Suprapubic skin (tissue), 4 donors: ENCODE data around the gene USP32. TPM values are rescaled to one million over a fixed set of nuclear protein-coding genes. Genes with fewer than 3 reads are reported as not detected.
A peak's percentile ranks its signal among the peaks of the same experiment; 100 is the strongest.
"Not testable (repeated sequence)": the region's sequence is repeated elsewhere in the genome, so short reads cannot be mapped to it uniquely, and the experiment has no call there.

Source experiments
- DNase-seq, 2 donors: peaks; one replicate each; pipeline ENCODE4 v3.0.0-alpha.2; 2019; ENCODE audit warnings: low spot score in 2 of 2
- H3K27ac ChIP-seq: fragments of 200-600 bp; sonication (generic); one replicate; pipeline ENCODE4 v1.5.1; 2019
- H3K27me3 ChIP-seq: fragments of 200-600 bp; sonication (generic); one replicate; pipeline ENCODE4 v1.5.1; 2019
- H3K36me3 ChIP-seq: fragments of 200-600 bp; sonication (generic); one replicate; pipeline ENCODE4 v1.5.1; 2019
- H3K4me1 ChIP-seq: fragments of 200-600 bp; sonication (generic); one replicate; pipeline ENCODE4 v1.5.1; 2019
- H3K4me3 ChIP-seq: fragments of 200-600 bp; sonication (generic); one replicate; pipeline ENCODE4 v1.5.1; 2019; ENCODE audit warnings: mild to moderate bottlenecking
- H3K9me3 ChIP-seq: fragments of 200-600 bp; sonication (generic); one replicate; pipeline ENCODE4 v1.5.1; 2019
- CTCF ChIP-seq, 2 donors: fragments of 200-600 bp in 1 of 2; fragments of 450-650 bp in 1 of 2; sonication (generic) in 1 of 2; IDR thresholded peaks; one replicate each; pipeline ENCODE4 v1.5.1; 2016 to 2019; ENCODE audit warnings: antibody characterized with exemption in 2 of 2, mild to moderate bottlenecking in 1 of 2, moderate library complexity in 1 of 2
- EP300 ChIP-seq: sonication (generic); formaldehyde crosslinking; IDR thresholded peaks from one replicate; pipeline ENCODE4 v1.6.1; 2017; ENCODE audit warnings: antibody characterized with exemption
- POLR2A ChIP-seq, 2 donors: fragments of 450-650 bp; IDR thresholded peaks; one replicate each; pipeline ENCODE4 v1.6.1; 2017; ENCODE audit warnings: antibody characterized with exemption in 2 of 2, mild to moderate bottlenecking in 2 of 2, moderate library complexity in 2 of 2
- POLR2AphosphoS5 ChIP-seq, 3 donors: sonication (generic); formaldehyde crosslinking; IDR thresholded peaks; one replicate each; pipeline ENCODE4 v1.6.1; 2017; ENCODE audit warnings: antibody characterized with exemption in 3 of 3
- WGBS: methylation state at CpG from one replicate; pipeline ENCODE4 v1.1.5; 2018; 5-methylcytosine and 5-hydroxymethylcytosine counted together
- total RNA-seq, 4 donors: library from RNA; depleted of rRNA; stranded (reverse); fragments of >200 nt; gene quantifications; one replicate each; pipeline ENCODE4 v1.1.0, GENCODE V29; 2016

The USP32 gene
- total RNA-seq, 4 donors from 2014 or later: 58.3 to 74.5 (median 62.0) TPM

GRCh38 chr17:60231234-60231633 is 160.7 kb downstream of the USP32 start:
- Histone ChIP-seq H3K4me3 (no peak overlapping the region), H3K4me1 (no peaks in the 10 kb centered on the region), H3K9me3 (no peaks in the 10 kb centered on the region), H3K27ac (no peak overlapping the region), H3K27me3 (no peaks in the 10 kb centered on the region), H3K36me3 (peaks cover 24% of the 10 kb centered on the region)
- DNase-seq: no peak
- WGBS: 90% methylated on average over 4 of the region's 4 CpGs
- TF ChIP-seq CTCF (IDR thresholded peaks at IDR 0.05) (peak in 1 of 2 donors; percentile 23), EP300 (no peak)

- no peak overlapping the region for H3K4me3 ChIP-seq
- DNase-seq: no peak
- no peak for TF ChIP-seq EP300
- no peak for TF ChIP-seq CTCF (IDR thresholded peaks at IDR 0.05)
- no peak for TF ChIP-seq POLR2A (IDR thresholded peaks at IDR 0.05)
- TF ChIP-seq POLR2AphosphoS5 (IDR thresholded peaks at IDR 0.05): no peak
- WGBS: 90% methylated on average over 3 of the region's 3 CpGs
- H3K36me3 ChIP-seq: peaks cover 24% of the 10 kb centered on the region
- H3K9me3 ChIP-seq: no peaks in the 10 kb centered on the region
- no peaks in the 10 kb centered on the region for H3K4me1 ChIP-seq
- no peaks in the 10 kb centered on the region for H3K27me3 ChIP-seq
- no peak overlapping the region for H3K27ac ChIP-seq
These were observed 161.6 kb downstream of the USP32 start for GRCh38 chr17:60230358-60230757.

- TF ChIP-seq POLR2AphosphoS5 (IDR thresholded peaks at IDR 0.05) (no peak), EP300 (no peak), POLR2A (IDR thresholded peaks at IDR 0.05) (no peak), CTCF (IDR thresholded peaks at IDR 0.05) (no peak)
- WGBS: 87% methylated on average over 3 of the region's 3 CpGs
- H3K4me3 ChIP-seq: no peak overlapping the region
- H3K4me1 ChIP-seq: no peaks in the 10 kb centered on the region
- DNase-seq: no peak
- no peaks in the 10 kb centered on the region for H3K27me3 ChIP-seq
- peaks cover 27% of the 10 kb centered on the region for H3K36me3 ChIP-seq
- H3K9me3 ChIP-seq: no peaks in the 10 kb centered on the region
- no peak overlapping the region for H3K27ac ChIP-seq
These were observed 162.6 kb downstream of the USP32 start for GRCh38 chr17:60229188-60229802.

GRCh38 chr17:60227276-60227675 is 164.7 kb downstream of the USP32 start:
- H3K27ac ChIP-seq, H3K27me3 ChIP-seq, DNase-seq, H3K4me1 ChIP-seq, H3K4me3 ChIP-seq, H3K9me3 ChIP-seq: not testable (repeated sequence)
- peaks cover 40% of the 10 kb centered on the region for H3K36me3 ChIP-seq
- 97% methylated on average over 8 of the region's 8 CpGs for WGBS

GRCh38 chr17:60224064-60224463 is 167.9 kb downstream of the USP32 start:
- no peaks in the 10 kb centered on the region for H3K4me1 ChIP-seq
- peaks cover 50% of the 10 kb centered on the region for H3K36me3 ChIP-seq
- H3K4me3 ChIP-seq: no peak overlapping the region
- TF ChIP-seq EP300 (no peak), CTCF (IDR thresholded peaks at IDR 0.05) (no peak), POLR2A (IDR thresholded peaks at IDR 0.05) (no peak), POLR2AphosphoS5 (IDR thresholded peaks at IDR 0.05) (no peak)
- no peaks in the 10 kb centered on the region for H3K9me3 ChIP-seq
- DNase-seq: no peak
- WGBS: 95% methylated on average over 1 of the region's 1 CpG
- H3K27ac ChIP-seq: no peak overlapping the region
- no peaks in the 10 kb centered on the region for H3K27me3 ChIP-seq

- Histone ChIP-seq H3K27ac (no peak overlapping the region), H3K9me3 (no peaks in the 10 kb centered on the region), H3K27me3 (no peaks in the 10 kb centered on the region), H3K4me1 (no peaks in the 10 kb centered on the region), H3K36me3 (peaks cover 55% of the 10 kb centered on the region), H3K4me3 (no peak overlapping the region)
- WGBS: 68% methylated on average over 1 of the region's 1 CpG
- no peak for DNase-seq
- no peak for TF ChIP-seq POLR2AphosphoS5 (IDR thresholded peaks at IDR 0.05)
- no peak for TF ChIP-seq EP300
- TF ChIP-seq CTCF (IDR thresholded peaks at IDR 0.05): no peak
- no peak for TF ChIP-seq POLR2A (IDR thresholded peaks at IDR 0.05)
These were observed 168.5 kb downstream of the USP32 start for GRCh38 chr17:60223456-60223855.

- H3K4me3 ChIP-seq, H3K4me1 ChIP-seq, H3K27ac ChIP-seq, DNase-seq, H3K9me3 ChIP-seq, H3K27me3 ChIP-seq: not testable (repeated sequence)
- 91% methylated on average over 2 of the region's 2 CpGs for WGBS
- peaks cover 39% of the 10 kb centered on the region for H3K36me3 ChIP-seq
These were observed 173.2 kb downstream of the USP32 start for GRCh38 chr17:60218774-60219173.

- WGBS: no CpG with 5 or more reads among the region's 2 CpGs
- H3K27ac ChIP-seq, DNase-seq, H3K4me3 ChIP-seq, H3K27me3 ChIP-seq, H3K9me3 ChIP-seq, H3K4me1 ChIP-seq: not testable (repeated sequence)
- peaks cover 15% of the 10 kb centered on the region for H3K36me3 ChIP-seq
These were observed 176.0 kb downstream of the USP32 start for GRCh38 chr17:60215895-60216294.
